ENCODE results near the gene POM121L2. TPM values are rescaled to one million over a fixed set of nuclear protein-coding genes. Genes with fewer than 3 reads are reported as not detected.

POM121L2 gene
- total and polyA plus RNA-seq, 9 of the 15 experiments (the other 6 are each of a cell fraction or from before 2014, with no cell fraction given), result 0.23 to 0.45 TPM; not detected in 7

DNA sequence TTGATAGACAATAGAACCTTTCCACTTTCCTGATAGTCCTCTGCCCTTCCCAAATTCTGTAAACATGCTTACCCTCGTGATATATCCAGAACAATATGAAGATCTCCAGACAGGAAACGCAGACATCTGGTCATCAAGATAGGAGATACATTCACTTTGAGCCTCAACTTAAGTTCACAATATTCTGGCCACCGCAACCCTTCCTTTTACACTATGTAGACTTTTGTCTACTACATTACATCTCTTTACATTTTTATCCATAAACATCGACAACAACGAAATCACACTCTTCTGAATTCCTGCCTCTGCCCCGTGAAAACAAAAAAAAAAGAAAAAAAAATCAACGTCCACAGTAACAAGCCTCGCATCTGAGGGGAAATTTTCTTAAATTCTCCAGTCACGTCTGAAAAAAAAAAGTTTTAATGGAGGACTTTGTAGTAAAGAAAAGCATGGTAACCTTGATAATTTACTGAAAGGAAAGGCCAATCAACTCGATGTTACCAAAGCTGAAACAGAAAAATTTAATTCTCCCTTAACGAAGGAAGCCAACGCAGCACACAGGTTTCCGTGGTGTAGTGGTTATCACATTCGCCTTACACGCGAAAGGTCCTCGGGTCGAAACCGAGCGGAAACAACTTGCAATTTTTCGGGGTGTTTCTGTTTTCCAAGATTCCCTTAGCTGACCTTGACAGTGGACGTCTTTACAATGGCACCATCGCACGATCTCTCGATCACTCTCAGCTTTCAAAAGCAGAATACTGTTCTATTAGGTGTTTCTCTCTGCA, 21.8 kb downstream of the POM121L2 start (continued):
- TF ChIP-seq, protein P1, sequence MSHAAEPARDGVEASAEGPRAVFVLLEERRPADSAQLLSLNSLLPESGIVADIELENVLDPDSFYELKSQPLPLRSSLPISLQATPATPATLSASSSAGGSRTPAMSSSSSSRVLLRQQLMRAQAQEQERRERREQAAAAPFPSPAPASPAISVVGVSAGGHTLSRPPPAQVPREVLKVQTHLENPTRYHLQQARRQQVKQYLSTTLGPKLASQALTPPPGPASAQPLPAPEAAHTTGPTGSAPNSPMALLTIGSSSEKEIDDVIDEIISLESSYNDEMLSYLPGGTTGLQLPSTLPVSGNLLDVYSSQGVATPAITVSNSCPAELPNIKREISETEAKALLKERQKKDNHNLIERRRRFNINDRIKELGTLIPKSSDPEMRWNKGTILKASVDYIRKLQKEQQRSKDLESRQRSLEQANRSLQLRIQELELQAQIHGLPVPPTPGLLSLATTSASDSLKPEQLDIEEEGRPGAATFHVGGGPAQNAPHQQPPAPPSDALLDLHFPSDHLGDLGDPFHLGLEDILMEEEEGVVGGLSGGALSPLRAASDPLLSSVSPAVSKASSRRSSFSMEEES (CRISPR knock-in tag; IDR thresholded peaks at IDR 0.05), result peak; percentile 46
- TF ChIP-seq, protein P2, sequence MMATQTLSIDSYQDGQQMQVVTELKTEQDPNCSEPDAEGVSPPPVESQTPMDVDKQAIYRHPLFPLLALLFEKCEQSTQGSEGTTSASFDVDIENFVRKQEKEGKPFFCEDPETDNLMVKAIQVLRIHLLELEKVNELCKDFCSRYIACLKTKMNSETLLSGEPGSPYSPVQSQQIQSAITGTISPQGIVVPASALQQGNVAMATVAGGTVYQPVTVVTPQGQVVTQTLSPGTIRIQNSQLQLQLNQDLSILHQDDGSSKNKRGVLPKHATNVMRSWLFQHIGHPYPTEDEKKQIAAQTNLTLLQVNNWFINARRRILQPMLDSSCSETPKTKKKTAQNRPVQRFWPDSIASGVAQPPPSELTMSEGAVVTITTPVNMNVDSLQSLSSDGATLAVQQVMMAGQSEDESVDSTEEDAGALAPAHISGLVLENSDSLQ (IDR thresholded peaks at IDR 0.05), result peak; percentile 46; the same call in 1 of the 2 replicates
- TF ChIP-seq HSF4 (CRISPR knock-in tag; IDR thresholded peaks at IDR 0.05; ENCODE audit: borderline replicate concordance), result no peak
- TF ChIP-seq, protein P3, sequence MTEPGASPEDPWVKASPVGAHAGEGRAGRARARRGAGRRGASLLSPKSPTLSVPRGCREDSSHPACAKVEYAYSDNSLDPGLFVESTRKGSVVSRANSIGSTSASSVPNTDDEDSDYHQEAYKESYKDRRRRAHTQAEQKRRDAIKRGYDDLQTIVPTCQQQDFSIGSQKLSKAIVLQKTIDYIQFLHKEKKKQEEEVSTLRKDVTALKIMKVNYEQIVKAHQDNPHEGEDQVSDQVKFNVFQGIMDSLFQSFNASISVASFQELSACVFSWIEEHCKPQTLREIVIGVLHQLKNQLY (CRISPR knock-in tag; conservative IDR thresholded peaks at IDR 0.05), result no peak
- no peak for TF ChIP-seq CBFB (CRISPR knock-in tag; IDR thresholded peaks at IDR 0.05)
- TF ChIP-seq, protein P4, sequence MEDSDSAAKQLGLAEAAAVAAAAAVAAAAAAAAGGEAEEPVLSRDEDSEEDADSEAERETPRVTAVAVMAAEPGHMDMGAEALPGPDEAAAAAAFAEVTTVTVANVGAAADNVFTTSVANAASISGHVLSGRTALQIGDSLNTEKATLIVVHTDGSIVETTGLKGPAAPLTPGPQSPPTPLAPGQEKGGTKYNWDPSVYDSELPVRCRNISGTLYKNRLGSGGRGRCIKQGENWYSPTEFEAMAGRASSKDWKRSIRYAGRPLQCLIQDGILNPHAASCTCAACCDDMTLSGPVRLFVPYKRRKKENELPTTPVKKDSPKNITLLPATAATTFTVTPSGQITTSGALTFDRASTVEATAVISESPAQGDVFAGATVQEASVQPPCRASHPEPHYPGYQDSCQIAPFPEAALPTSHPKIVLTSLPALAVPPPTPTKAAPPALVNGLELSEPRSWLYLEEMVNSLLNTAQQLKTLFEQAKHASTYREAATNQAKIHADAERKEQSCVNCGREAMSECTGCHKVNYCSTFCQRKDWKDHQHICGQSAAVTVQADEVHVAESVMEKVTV (CRISPR knock-in tag; IDR thresholded peaks at IDR 0.05), result peak; percentile 7; the same call in 1 of the 2 replicates
- no peak for TF ChIP-seq POU5F1 (IDR thresholded peaks at IDR 0.05; ENCODE audit: borderline replicate concordance, low read depth, low read length, partially characterized antibody)
- TF ChIP-seq, protein P5, sequence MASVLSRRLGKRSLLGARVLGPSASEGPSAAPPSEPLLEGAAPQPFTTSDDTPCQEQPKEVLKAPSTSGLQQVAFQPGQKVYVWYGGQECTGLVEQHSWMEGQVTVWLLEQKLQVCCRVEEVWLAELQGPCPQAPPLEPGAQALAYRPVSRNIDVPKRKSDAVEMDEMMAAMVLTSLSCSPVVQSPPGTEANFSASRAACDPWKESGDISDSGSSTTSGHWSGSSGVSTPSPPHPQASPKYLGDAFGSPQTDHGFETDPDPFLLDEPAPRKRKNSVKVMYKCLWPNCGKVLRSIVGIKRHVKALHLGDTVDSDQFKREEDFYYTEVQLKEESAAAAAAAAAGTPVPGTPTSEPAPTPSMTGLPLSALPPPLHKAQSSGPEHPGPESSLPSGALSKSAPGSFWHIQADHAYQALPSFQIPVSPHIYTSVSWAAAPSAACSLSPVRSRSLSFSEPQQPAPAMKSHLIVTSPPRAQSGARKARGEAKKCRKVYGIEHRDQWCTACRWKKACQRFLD (CRISPR knock-in tag; IDR thresholded peaks at IDR 0.05), result 0 out of 2 replicates have a peak, but pooled peaks have one; percentile 16
- no peak for TF ChIP-seq ZNF785 (CRISPR knock-in tag; IDR thresholded peaks at IDR 0.05)
- TF ChIP-seq ZNF3 (CRISPR knock-in tag; IDR thresholded peaks at IDR 0.05), result no peak
- TF ChIP-seq, protein P6, sequence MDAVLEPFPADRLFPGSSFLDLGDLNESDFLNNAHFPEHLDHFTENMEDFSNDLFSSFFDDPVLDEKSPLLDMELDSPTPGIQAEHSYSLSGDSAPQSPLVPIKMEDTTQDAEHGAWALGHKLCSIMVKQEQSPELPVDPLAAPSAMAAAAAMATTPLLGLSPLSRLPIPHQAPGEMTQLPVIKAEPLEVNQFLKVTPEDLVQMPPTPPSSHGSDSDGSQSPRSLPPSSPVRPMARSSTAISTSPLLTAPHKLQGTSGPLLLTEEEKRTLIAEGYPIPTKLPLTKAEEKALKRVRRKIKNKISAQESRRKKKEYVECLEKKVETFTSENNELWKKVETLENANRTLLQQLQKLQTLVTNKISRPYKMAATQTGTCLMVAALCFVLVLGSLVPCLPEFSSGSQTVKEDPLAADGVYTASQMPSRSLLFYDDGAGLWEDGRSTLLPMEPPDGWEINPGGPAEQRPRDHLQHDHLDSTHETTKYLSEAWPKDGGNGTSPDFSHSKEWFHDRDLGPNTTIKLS (IDR thresholded peaks at IDR 0.05; ENCODE audit: borderline replicate concordance, low read depth), result peak; percentile 60; the same call in 1 of the 2 replicates
- TF ChIP-seq FOXP1 (CRISPR knock-in tag; IDR thresholded peaks at IDR 0.05), result no peak
- 0 out of 2 replicates have a peak, but pooled peaks have one; percentile 6 for TF ChIP-seq MTA3 (IDR thresholded peaks at IDR 0.05; ENCODE audit: borderline replicate concordance)
- TF ChIP-seq FOXM1 (IDR thresholded peaks at IDR 0.05; ENCODE audit: low read depth), result peak; percentile 63
- TF ChIP-seq FOXM1 (CRISPR knock-in tag; IDR thresholded peaks at IDR 0.05; ENCODE audit: low read depth), result no peak
- TF ChIP-seq, protein P7, sequence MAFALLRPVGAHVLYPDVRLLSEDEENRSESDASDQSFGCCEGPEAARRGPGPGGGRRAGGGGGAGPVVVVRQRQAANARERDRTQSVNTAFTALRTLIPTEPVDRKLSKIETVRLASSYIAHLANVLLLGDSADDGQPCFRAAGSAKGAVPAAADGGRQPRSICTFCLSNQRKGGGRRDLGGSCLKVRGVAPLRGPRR (CRISPR knock-in tag; IDR thresholded peaks at IDR 0.05), result no peak
- peak; percentile 91 for TF ChIP-seq ETV1 (tag; conservative IDR thresholded peaks at IDR 0.05; ENCODE audit: low read depth)
- TF ChIP-seq ZNF12 (CRISPR knock-in tag; IDR thresholded peaks at IDR 0.05), result no peak
